ENCODE measurements around the gene MLXIPL. TPM values are rescaled to one million over a fixed set of nuclear protein-coding genes. Genes with fewer than 3 reads are reported as not detected.
"Not testable (repeated sequence)": the region's sequence is repeated elsewhere in the genome, so short reads cannot be mapped to it uniquely, and the experiment has no call there.

MLXIPL gene
- total RNA-seq, 1 donor from 2014 or later: not detected

GRCh38 chr7:73646785-73647724 is 22.7 kb upstream of the MLXIPL start:
- intact Hi-C loops (cut with micrococcal nuclease): no loop called here

DNA sequence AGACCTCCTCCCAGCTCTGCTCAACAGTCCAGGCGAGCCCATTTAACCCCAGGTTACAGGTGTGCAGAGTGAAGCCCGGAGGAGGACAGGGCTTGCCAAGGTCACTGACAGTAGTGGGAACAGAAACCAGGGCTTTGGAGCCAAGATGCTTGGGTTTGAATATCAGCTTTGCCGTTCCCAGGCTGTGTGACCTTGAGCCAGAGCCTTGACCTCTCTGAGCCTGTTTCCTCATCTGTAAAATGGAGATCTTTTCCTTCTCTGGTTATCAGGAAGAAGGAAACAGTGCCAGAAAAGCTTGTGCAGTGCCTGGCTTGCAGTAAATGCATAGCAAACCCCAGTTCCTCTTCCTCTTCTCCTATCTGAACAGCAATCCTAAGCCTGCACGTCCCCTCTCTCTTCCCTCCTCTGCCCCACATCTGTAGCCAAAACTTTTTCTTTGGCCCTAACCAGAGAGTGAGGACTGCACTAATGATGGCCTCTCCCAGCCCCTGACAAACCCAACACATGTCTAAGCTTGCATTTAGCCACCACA is 21.4 kb upstream of the MLXIPL start:
- intact Hi-C loops (cut with micrococcal nuclease): no loop called here

- intact Hi-C loops (cut with micrococcal nuclease): no loop called here
These were observed 20.5 kb upstream of the MLXIPL start for GRCh38 chr7:73644688-73645286.

GRCh38 chr7:73642834-73643233 is 18.5 kb upstream of the MLXIPL start:
- intact Hi-C loops (cut with micrococcal nuclease): no loop called here

DNA sequence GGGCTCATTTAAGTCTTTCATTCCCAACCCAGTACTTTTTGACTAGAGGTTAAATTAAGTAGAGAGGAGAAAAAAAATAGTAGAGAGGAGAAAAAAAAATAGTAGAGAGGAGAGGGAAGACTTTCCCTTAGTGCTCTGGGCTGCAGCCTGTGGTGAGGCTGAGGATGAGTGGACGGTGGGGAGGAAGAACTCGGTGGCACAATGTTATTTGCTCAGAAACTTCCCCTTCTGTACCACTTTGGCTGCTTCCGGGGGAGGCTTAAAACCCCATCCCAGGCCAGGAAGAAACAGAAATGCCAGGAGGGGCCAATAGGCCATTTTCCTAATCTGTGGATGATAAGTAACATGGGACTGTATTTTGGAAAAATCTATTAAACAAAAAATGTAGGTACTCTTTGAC is 14.6 kb upstream of the MLXIPL start:
- intact Hi-C loops (cut with micrococcal nuclease): no loop called here

DNA sequence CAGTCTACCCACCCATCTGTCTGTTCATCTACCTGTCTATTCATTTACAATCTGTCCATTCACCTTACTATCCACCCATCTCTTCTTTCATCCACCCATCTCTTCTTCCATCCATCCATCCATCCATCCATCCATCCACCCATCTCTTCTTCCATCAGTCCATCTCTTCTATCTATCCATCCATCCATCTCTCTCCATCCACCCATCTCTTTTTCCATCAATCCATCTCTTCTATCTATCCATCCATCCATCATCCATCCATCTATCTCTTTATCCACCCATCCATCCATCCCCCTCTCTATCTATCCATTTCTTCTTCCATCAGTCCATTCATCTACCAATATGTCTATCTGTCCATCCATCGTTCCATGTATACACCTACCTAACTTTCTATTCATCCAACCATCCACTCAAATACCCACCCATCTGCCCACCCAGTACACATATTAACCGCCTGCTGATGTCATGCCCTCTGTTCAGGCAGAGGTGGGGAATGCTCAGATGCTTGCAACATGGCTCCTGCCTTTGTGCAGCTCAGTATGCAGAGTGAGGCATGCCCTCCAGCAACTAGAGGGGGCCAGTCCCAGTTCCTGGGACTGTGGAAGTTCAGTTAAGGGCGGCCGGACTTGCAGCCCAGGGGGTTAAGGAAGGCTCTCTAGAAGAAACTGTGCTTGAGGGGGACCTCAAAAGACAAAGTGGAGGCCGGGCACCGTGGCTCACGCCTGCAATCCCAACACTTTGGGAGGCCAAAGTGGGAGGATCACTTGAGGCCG is 11.3 kb upstream of the MLXIPL start:
- intact Hi-C loops (cut with micrococcal nuclease): no loop called here

DNA sequence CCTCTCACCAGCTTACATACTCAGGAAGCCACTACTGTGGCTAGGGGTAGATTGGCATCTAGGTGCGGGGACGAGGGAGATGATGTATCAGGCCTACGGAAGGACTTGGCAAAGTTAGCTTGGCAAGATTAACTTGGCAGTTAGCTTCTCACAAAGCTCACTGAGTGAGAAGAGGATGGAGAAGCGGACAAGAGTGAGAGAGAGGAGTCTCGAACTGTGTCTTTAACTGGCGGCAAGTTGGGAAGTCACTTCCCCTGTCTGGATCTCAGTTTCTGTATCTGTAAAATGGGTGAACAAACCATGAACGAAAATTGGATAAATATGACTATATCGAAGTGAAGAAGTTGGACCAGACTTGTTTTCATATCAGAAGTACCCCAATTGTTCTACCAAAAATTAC is 9.5 kb upstream of the MLXIPL start:
- intact Hi-C loops (cut with micrococcal nuclease): no loop called here

GRCh38 chr7:73633323-73633722 is 9.0 kb upstream of the MLXIPL start:
- intact Hi-C loops (cut with micrococcal nuclease): no loop called here

DNA sequence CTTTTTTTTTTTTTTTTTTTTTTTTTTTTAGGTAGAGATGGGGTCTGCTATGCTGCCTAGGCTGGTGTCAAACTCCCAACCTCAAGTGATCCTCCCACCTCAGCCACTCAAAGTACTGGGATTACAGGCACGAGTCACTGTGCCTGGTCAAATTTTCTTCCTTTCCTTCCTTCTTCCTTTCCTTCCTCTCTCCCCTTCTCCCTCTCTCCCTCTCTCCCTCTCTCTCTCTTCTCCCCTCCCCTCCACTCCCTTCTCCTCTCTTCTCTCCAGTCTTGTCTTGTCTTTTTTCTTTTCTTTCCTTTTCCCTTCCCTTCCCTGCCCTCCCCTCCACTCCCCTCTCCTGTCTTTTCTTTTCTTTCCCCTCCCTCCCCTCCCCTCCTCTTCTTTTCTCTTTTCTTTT is 7.2 kb upstream of the MLXIPL start:
- intact Hi-C loops (cut with micrococcal nuclease): no loop called here

GRCh38 chr7:73628504-73628903 is 4.2 kb upstream of the MLXIPL start:
- intact Hi-C loops (cut with micrococcal nuclease): no loop called here

DNA sequence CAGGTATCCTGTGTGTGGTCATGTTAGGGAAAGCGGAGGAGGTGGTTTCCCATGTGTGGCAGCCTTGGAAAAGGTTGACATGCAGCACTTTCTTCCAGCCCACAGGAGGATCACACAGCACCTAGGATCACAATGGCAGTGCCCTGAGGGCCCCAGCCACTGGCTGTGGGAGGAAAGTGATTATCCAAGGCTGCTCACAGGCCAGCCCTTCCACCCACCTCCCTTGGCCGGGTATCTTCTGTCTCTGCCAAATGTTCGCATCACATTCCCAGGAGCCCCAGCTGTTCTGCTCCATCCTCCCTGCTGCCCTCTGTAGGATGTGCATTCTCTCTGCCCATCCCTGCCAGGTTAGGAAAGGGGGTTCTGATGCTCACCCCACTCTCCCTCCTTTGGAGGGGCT is 2.5 kb upstream of the MLXIPL start:
- intact Hi-C loops (cut with micrococcal nuclease): no loop called here

GRCh38 chr7:73625276-73625675 is 954 bp upstream of the MLXIPL start:
- intact Hi-C loops (cut with micrococcal nuclease): no loop called here

DNA sequence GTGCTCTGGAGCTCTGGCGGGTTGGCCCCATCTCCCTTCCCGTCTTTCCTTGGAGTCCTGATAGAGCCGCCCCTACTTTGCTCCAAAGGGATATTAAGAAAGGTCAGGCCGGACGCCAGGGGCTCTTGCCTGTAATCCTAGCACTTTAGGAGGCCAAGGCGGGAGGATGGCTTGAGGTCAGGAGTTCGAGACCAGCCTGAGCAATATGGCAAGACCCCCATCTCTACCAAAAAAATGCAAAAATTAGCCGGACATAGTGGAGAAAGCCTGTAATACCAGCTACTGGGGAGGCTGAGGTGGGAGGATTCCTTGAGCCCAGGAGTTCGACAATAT is 313 bp upstream of the MLXIPL start:
- intact Hi-C loops (cut with micrococcal nuclease): loop anchor here (1.0 kb wide), 6 partner anchors 17 to 114 kb away; partner anchors contain the start of genes ABHD11, STX1A, TBL2 and VPS37D

DNA sequence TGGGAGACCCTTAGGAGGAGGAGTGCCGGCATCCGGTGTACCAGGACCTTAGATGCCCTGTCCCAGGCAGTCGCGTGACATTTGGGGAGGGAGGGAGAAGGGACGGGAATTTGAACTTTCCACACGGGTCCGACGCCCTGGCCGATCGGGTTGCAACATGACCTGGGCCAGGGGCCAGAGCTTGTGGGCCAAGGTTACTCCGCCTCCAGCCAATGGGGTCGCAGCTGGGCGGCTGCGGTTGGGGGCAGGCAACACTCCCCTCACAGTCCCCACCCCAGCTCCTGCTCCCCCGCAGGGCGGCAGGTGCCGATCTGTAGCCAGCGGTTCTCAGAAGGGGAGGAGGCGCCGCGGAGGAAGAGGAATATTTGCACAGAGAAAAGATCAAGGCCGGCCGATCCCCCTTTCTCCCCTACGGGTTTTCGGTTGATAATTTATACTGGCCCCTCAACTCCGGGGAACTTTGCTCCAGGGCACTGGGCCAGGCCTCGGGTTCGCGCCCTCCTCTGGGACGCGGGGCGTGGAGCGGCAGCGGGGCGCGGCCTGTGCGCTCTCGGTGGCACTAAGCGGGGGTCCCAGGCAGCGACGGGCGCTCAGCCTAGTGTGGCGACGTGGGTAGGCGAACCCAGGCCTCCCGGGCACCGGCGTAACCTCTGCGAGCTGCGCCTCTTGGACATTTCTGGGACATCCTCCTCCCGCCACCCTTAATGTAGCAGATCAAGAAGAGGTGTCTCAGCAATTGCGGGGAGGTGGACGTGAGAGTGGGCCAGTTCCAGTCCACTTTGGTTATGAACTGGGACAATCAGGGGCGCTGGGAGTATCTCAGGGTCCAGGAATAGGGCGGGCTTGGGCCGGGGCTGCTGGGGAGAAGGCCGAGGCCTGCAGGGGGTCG is 1.2 kb downstream of the MLXIPL start:
- intact Hi-C loops (cut with micrococcal nuclease): no loop called here

GRCh38 chr7:73622527-73622908 is 1.8 kb downstream of the MLXIPL start:
- intact Hi-C loops (cut with micrococcal nuclease): no loop called here

DNA sequence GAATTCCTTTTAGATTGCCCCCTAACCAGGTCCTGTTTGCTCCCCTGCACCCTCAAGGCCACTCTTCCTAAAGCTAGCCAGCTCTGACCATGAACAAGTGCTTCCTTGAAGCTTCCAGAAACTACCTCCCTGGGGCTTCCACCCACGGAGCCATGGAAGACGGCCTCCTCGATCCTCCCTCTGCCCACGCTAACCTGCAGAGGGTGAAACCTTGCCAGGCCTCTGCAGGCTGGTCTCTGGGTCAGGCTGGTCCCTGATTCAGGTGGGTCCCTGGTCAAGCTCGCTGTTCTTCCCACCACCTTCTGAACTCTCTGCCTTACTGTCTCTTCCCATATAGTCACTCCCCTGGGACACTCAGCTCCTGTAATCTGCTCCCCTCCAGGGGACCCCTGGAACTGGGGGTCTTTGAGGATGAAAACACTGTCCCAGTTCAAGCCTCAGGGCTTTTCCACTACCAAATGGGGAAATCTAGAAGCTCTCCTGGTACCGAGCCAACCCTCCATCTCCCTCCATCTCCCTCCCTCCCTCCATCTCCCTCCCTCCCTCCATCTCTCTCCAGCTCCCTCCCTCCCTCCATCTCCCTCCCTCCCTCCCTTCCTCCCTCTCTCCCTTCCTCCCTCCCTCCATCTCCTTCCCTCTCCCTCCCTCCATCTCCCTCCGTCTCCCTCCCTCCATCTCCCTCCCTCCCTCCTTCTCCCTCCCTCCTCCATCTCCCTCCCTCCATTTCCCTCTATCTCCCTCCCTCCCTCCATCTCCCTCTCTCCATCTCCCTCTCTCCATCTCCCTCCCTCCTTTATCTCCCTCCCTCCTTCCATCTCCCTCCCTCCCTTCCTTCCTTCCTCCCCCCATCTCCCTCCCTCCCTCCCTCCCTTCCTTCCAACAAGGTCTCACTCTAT is 2.9 kb downstream of the MLXIPL start:
- intact Hi-C loops (cut with micrococcal nuclease): no loop called here

DNA sequence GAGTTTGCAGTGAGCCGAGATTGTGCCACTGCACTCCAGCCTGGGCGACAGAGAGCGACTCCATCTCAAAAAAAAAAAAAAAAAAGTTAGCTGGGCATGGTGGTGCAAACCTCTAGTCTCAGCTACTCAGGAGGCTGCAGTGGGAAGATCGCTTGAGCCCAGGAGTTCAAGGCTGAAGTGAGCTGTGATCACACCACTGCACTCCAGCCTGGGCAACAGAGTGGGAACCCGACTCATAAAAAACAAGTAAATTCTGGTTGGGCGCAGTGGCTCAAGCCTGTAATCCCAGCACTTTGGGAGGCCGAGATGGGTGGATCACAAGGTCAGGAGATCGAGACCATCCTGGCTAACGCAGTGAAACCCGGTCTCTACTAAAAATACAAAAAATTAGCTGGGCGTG is 4.9 kb downstream of the MLXIPL start:
- intact Hi-C loops (cut with micrococcal nuclease): not testable (repeated sequence)

GRCh38 chr7:73618538-73618937 is 5.8 kb downstream of the MLXIPL start:
- intact Hi-C loops (cut with micrococcal nuclease): no loop called here

DNA sequence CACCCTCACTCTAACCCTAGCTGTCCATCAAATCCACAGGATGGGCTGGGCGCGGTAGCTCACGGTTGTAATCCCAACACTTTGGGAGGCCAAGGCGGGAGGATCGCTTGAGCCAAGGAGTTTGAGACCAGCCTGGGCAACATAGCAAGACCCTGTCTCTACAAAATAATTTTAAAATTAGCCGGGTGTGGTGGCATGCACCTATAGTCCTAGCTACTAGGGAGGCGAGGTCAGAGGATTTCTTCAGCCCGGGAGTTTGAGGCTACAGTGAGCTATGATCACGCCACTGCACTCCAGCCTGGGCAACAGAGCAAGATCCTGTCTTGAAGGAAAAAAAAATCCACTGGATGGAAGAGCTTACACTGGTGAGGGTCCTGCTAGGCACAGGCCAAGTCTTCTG is 6.8 kb downstream of the MLXIPL start:
- intact Hi-C loops (cut with micrococcal nuclease): not testable (repeated sequence)

GRCh38 chr7:73615886-73616285 is 8.4 kb downstream of the MLXIPL start:
- intact Hi-C loops (cut with micrococcal nuclease): no loop called here

All from T-helper 1 cell treated with Interleukin-12 subunit alpha and Interleukin-12 subunit beta and Interleukin-4 antibody, amounts not matched to agents 30 ng/mL and 1 ng/mL, for 36 hours (primary cell).